Renal cortex interstitium (tissue), 11 donors: ENCODE results near the gene NUDT5. TPM values are rescaled to one million over a fixed set of nuclear protein-coding genes. Genes with fewer than 3 reads are reported as not detected.

ENCODE experiments used
- DNase-seq, 11 donors: peaks; one replicate each; pipeline ENCODE4 v3.0.0-alpha.2; 2013; ENCODE audit warnings: low read depth in 9 of 11, low spot score in 4 of 11; ENCODE audit errors: extremely low read depth in 1 of 11
- polyA plus RNA-seq, 3 donors: library from polyadenylated mRNA; unstranded; fragments of 120-200 nt; gene quantifications; one replicate each; pipeline ENCODE4 v1.2.1, GENCODE V29; 2013; ENCODE audit not compliant: insufficient read length in 3 of 3

Gene NUDT5
- polyA plus RNA-seq, 3 donors: 79.3 to 85.1 (median 84.8) TPM

- DNase-seq: no peak
Observed at GRCh38 chr10:12214093-12214492, 18.4 kb upstream of the NUDT5 start.

GRCh38 chr10:12213621-12214020, 17.9 kb upstream of the NUDT5 start:
- DNase-seq: no peak

- DNase-seq: no peak
Observed at GRCh38 chr10:12212454-12212853, 16.8 kb upstream of the NUDT5 start.

GRCh38 chr10:12208460-12208859, 12.8 kb upstream of the NUDT5 start:
- no peak for DNase-seq

- no peak for DNase-seq
Observed at GRCh38 chr10:12207114-12207513, 11.4 kb upstream of the NUDT5 start.

- no peak for DNase-seq
Observed at GRCh38 chr10:12205082-12205481, 9.4 kb upstream of the NUDT5 start.

GRCh38 chr10:12202226-12202625, 6.5 kb upstream of the NUDT5 start:
- DNase-seq: no peak

GRCh38 chr10:12201543-12201942, 5.9 kb upstream of the NUDT5 start:
- DNase-seq: peak in 1 of 11 donors; percentile 15

- no peak for DNase-seq
Observed at GRCh38 chr10:12200850-12201249, 5.2 kb upstream of the NUDT5 start.

GRCh38 chr10:12198156-12198555, 2.5 kb upstream of the NUDT5 start:
- DNase-seq: no peak

- DNase-seq: peak in 1 of 11 donors; percentile 6
Observed at GRCh38 chr10:12196531-12197211, 980 bp upstream of the NUDT5 start.

GRCh38 chr10:12195281-12195602, 449 bp downstream of the NUDT5 start:
- no peak for DNase-seq

- peak in 1 of 11 donors; percentile 6 for DNase-seq
Observed at GRCh38 chr10:12194752-12195271, 879 bp downstream of the NUDT5 start.

- DNase-seq: no peak
Observed at GRCh38 chr10:12193193-12193592, 2.5 kb downstream of the NUDT5 start.

GRCh38 chr10:12191715-12192114, 4.0 kb downstream of the NUDT5 start:
- DNase-seq: no peak

- DNase-seq: no peak
Observed at GRCh38 chr10:12189426-12189825, 6.3 kb downstream of the NUDT5 start.

GRCh38 chr10:12188656-12189055, 7.0 kb downstream of the NUDT5 start:
- no peak for DNase-seq

- no peak for DNase-seq
Observed at GRCh38 chr10:12187321-12187905, 8.3 kb downstream of the NUDT5 start.

GRCh38 chr10:12186323-12186722, 9.4 kb downstream of the NUDT5 start:
- no peak for DNase-seq

- DNase-seq: no peak
Observed at GRCh38 chr10:12184165-12184564, 11.5 kb downstream of the NUDT5 start.
